Medulla oblongata (tissue), 1 donor: ENCODE measurements around the gene PLA2R1.

Experiments used
- DNase-seq: peaks from one replicate; pipeline ENCODE4 v3.0.0-alpha.2; 2015; ENCODE audit errors: extremely low spot score

The PLA2R1 gene

GRCh38 chr2:160062292-160063005 lies at the start of gene PLA2R1:
TSS of gene PLA2R1 (minus strand) at chr2:160062615. CDS start at chr2:160062403, 212 bp downstream.
- peak; percentile 6 for DNase-seq

GRCh38 chr2:160110674-160111239 lies 48.3 kb upstream of the PLA2R1 start:
- DNase-seq, result no peak

GRCh38 chr2:160109939-160110673 lies 47.7 kb upstream of the PLA2R1 start:
- peak; percentile 88 for DNase-seq

GRCh38 chr2:160109243-160109642 lies 46.8 kb upstream of the PLA2R1 start:
- DNase-seq, result no peak

- no peak for DNase-seq
Measured at GRCh38 chr2:160108646-160109045, 46.2 kb upstream of the PLA2R1 start.

- no peak for DNase-seq
Measured at GRCh38 chr2:160105366-160105765, 43.0 kb upstream of the PLA2R1 start.

- no peak for DNase-seq
Measured at GRCh38 chr2:160104115-160104514, 41.7 kb upstream of the PLA2R1 start.

GRCh38 chr2:160097326-160097725 lies 34.9 kb upstream of the PLA2R1 start:
- no peak for DNase-seq

- no peak for DNase-seq
Measured at GRCh38 chr2:160096409-160096808, 34.0 kb upstream of the PLA2R1 start.

- DNase-seq, result no peak
Measured at GRCh38 chr2:160092445-160092844, 30.0 kb upstream of the PLA2R1 start.

- DNase-seq, result no peak
Measured at GRCh38 chr2:160091381-160091780, 29.0 kb upstream of the PLA2R1 start.

GRCh38 chr2:160087854-160088745 lies 25.7 kb upstream of the PLA2R1 start:
- DNase-seq, result no peak

GRCh38 chr2:160085662-160086061 lies 23.2 kb upstream of the PLA2R1 start:
- no peak for DNase-seq

- DNase-seq, result no peak
Measured at GRCh38 chr2:160077912-160078810, 15.7 kb upstream of the PLA2R1 start.

- no peak for DNase-seq
Measured at GRCh38 chr2:160076914-160077313, 14.5 kb upstream of the PLA2R1 start.

GRCh38 chr2:160076241-160076640 lies 13.8 kb upstream of the PLA2R1 start:
- no peak for DNase-seq

GRCh38 chr2:160075171-160075570 lies 12.8 kb upstream of the PLA2R1 start:
- DNase-seq, result no peak

- no peak for DNase-seq
Measured at GRCh38 chr2:160073284-160073888, 11.0 kb upstream of the PLA2R1 start.

GRCh38 chr2:160068906-160069305 lies 6.5 kb upstream of the PLA2R1 start:
- DNase-seq, result no peak

- no peak for DNase-seq
Measured at GRCh38 chr2:160064916-160065315, 2.5 kb upstream of the PLA2R1 start.
